OCI-LY7 (cell line): Measurements from ENCODE around the gene IER5.

Experiments
- EZH2phosphoT487 ChIP-seq: fragments of 200-600 bp; sonication (generic); IDR thresholded peaks from 2 replicates; pipeline ENCODE4 v1.6.1; 2018; ENCODE audit warnings: low read depth, borderline replicate concordance, mild to moderate bottlenecking, mixed run types, antibody characterized with exemption, low read length, moderate library complexity, mixed read lengths
- TF ChIP-seq, protein P1 (sequence below): fragments of 200-600 bp; sonication (generic); conservative IDR thresholded peaks from 2 replicates; pipeline ENCODE4 v1.5.1; 2014; ENCODE audit warnings: mild to moderate bottlenecking, antibody characterized with exemption, low read length, moderate library complexity, mixed read lengths

DNA sequence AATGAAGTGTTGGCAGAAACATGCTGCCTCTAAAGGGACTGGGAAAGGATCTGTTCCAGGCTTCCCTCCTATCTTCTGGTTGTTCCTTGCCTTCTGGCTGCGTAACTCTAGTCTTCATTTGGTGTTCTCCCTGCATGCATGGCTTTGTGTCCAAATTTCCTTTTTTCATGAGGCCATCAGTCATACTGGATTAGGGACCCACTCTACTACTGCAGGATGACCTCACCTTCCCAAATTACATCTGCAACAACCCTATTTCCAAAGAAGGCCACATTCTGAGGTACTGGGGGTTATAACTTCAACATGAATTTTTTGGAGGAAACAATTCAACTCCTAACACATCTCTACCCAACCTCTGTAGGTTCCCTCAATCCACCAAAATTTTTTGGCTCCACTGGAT, 28.4 kb upstream of the IER5 start:
- TF ChIP-seq, protein P1, sequence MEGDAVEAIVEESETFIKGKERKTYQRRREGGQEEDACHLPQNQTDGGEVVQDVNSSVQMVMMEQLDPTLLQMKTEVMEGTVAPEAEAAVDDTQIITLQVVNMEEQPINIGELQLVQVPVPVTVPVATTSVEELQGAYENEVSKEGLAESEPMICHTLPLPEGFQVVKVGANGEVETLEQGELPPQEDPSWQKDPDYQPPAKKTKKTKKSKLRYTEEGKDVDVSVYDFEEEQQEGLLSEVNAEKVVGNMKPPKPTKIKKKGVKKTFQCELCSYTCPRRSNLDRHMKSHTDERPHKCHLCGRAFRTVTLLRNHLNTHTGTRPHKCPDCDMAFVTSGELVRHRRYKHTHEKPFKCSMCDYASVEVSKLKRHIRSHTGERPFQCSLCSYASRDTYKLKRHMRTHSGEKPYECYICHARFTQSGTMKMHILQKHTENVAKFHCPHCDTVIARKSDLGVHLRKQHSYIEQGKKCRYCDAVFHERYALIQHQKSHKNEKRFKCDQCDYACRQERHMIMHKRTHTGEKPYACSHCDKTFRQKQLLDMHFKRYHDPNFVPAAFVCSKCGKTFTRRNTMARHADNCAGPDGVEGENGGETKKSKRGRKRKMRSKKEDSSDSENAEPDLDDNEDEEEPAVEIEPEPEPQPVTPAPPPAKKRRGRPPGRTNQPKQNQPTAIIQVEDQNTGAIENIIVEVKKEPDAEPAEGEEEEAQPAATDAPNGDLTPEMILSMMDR = no peak
- no peak for TF ChIP-seq EZH2phosphoT487
